Stimulated activated CD8-positive, alpha-beta memory T cell treated with anti-CD3 and anti-CD28 coated beads, Interleukin-15, amount 100 ng/mL, for 48 hours (primary cell): Measurements from ENCODE around the gene TCEAL1.
"Not testable (repeated sequence)": the region's sequence is repeated elsewhere in the genome, so short reads cannot be mapped to it uniquely, and the experiment has no call there.

Experiments
- DNase-seq, 2 donors: peaks; one replicate each; pipeline ENCODE4 v3.0.0-alpha.2; 2020; ENCODE audit warnings: low read depth in 2 of 2

The TCEAL1 gene

GRCh38 chrX:103628386-103629317, at the start of gene TCEAL1:
Gene TCEAL1 (plus strand): TSS chrX:103628975. CDS start chrX:103629917, 942 bp downstream.
- peak in 1 of 2 donors; percentile 7 for DNase-seq

GRCh38 chrX:103584596-103584995, 44.2 kb upstream of the TCEAL1 start:
- no peak for DNase-seq

- no peak for DNase-seq
These were observed 43.1 kb upstream of the TCEAL1 start, which contains the start of gene TCEAL4 for GRCh38 chrX:103585411-103586313. Gene TCEAL4 (plus strand): TSS chrX:103585515. CDS start chrX:103586676, 1,161 bp downstream.

- no peak for DNase-seq
These were observed 42.5 kb upstream of the TCEAL1 start for GRCh38 chrX:103586314-103586646.

- DNase-seq = no peak
These were observed 42.1 kb upstream of the TCEAL1 start for GRCh38 chrX:103586659-103587058.

- DNase-seq = not testable (repeated sequence)
These were observed 36.5 kb upstream of the TCEAL1 start for GRCh38 chrX:103592295-103592694.

GRCh38 chrX:103595202-103595601, 33.6 kb upstream of the TCEAL1 start:
- not testable (repeated sequence) for DNase-seq

GRCh38 chrX:103607364-103608305, 21.1 kb upstream of the TCEAL1 start, which contains the start of gene TCEAL3:
Gene TCEAL3 (plus strand): TSS chrX:103607963. CDS start chrX:103609065, 1,102 bp downstream.
- peak in 1 of 2 donors; percentile 9 for DNase-seq

GRCh38 chrX:103608306-103608963, 20.3 kb upstream of the TCEAL1 start:
- DNase-seq = no peak

GRCh38 chrX:103610282-103610681, 18.5 kb upstream of the TCEAL1 start:
- no peak for DNase-seq

- DNase-seq = no peak
These were observed 15.3 kb upstream of the TCEAL1 start for GRCh38 chrX:103613362-103613890.

- DNase-seq = no peak
These were observed 13.8 kb upstream of the TCEAL1 start for GRCh38 chrX:103614999-103615398.

GRCh38 chrX:103615781-103616371, 12.9 kb upstream of the TCEAL1 start:
- no peak for DNase-seq

GRCh38 chrX:103616676-103617186, 12.0 kb upstream of the TCEAL1 start:
- no peak for DNase-seq

GRCh38 chrX:103624111-103624510, 4.7 kb upstream of the TCEAL1 start:
- no peak for DNase-seq

- DNase-seq = no peak
These were observed 1.9 kb upstream of the TCEAL1 start for GRCh38 chrX:103626855-103627254.

GRCh38 chrX:103629318-103630170, 769 bp downstream of the TCEAL1 start:
- DNase-seq = no peak

- no peak for DNase-seq
These were observed 1.4 kb downstream of the TCEAL1 start for GRCh38 chrX:103630171-103630511.

- DNase-seq = no peak
These were observed 2.4 kb downstream of the TCEAL1 start for GRCh38 chrX:103631145-103631544.
